K562 (cell line): ENCODE results near the gene ZNF277. TPM values are rescaled to one million over a fixed set of nuclear protein-coding genes. Genes with fewer than 3 reads are reported as not detected.

ENCODE experiments used
- ATAC-seq: fragments of 200-7000 bp; cut with Tn5 transposase; 3 replicates; pipeline ENCODE4 v1.9.1; 2020; ENCODE audit warnings: moderate library complexity
- BruUV-seq: library from RNA; stranded (reverse); fragments of 400-500 nt; replicated peaks from 2 replicates; lab custom pipeline; 2021; lab: Mats Ljungman, UMichigan
- CTCF ChIA-PET: fragments of 300-600 bp; formaldehyde crosslinking; extraction: SDS; loops from one replicate; lab custom pipeline; 2021; ENCODE audit warnings: low intra/inter-chr PET ratio; lab: Yijun Ruan, JAX
- POLR2A ChIA-PET: fragments of 300-600, 350-650 bp; sonication (Branson Sonifier 250); formaldehyde crosslinking; extraction: SDS; loops from one replicate; lab custom pipeline; 2021; ENCODE audit warnings: antibody characterized with exemption, inconsistent platforms; lab: Yijun Ruan, JAX
- DNase-seq, 4 experiments: peaks; one replicate each; pipeline versions ENCODE4 v3.0.0 to v3.0.0-alpha.2; 2011 to 2018; ENCODE audit warnings: low spot score in 3 of 4, mixed read lengths in 3 of 4; ENCODE audit errors: extremely low read depth in 1 of 4
- FAIRE-seq: peaks from 2 replicates; lab custom pipeline; 2011; peaks lifted over from hg19 to GRCh38; lab: Jason Lieb, UNC
- H2AFZ ChIP-seq: 2 replicates; pipeline ENCODE4 v1.6.0; 2011; ENCODE audit warnings: low read depth, low read length, control low read depth, inconsistent platforms
- H3K27ac ChIP-seq: fragments of 200-600 bp; 3 replicates; pipeline ENCODE4 v1.8.0; 2011; ENCODE audit warnings: low read depth, mild to moderate bottlenecking, control low read depth, inconsistent platforms, low read length, moderate library complexity, mixed read lengths; ENCODE audit errors: extremely low read depth
- H3K27me3 ChIP-seq, 2 experiments: fragments of 300-600 bp in 1 of 2; 2 replicates in 1 of 2; 3 replicates in 1 of 2; pipeline versions ENCODE4 v1.6.0 to v1.8.0; 2011; ENCODE audit warnings: inconsistent platforms in 2 of 2, low read length in 2 of 2, mild to moderate bottlenecking in 1 of 2, mixed read lengths in 1 of 2, moderate library complexity in 1 of 2; ENCODE audit not compliant: control insufficient read depth in 2 of 2, insufficient read depth in 2 of 2
- H3K36me3 ChIP-seq: fragments of 300-600 bp; 3 replicates; pipeline ENCODE4 v1.8.0; 2011; ENCODE audit warnings: mild to moderate bottlenecking, low read length, inconsistent platforms; ENCODE audit not compliant: control insufficient read depth, insufficient read depth
- H3K4me1 ChIP-seq, 2 experiments: fragments of 200-600 bp in 1 of 2; replicated peaks in 1 of 2; 2 replicates in 1 of 2; 3 replicates in 1 of 2; pipeline versions ENCODE4 v1.5.1 to v1.8.0; 2011; ENCODE audit warnings: inconsistent platforms in 2 of 2, low read length in 2 of 2, mild to moderate bottlenecking in 1 of 2, mixed read lengths in 1 of 2, moderate library complexity in 1 of 2; ENCODE audit not compliant: control insufficient read depth in 2 of 2, insufficient read depth in 2 of 2
- H3K4me2 ChIP-seq: 2 replicates; pipeline ENCODE4 v1.6.1; 2011; ENCODE audit warnings: low read length, control low read depth, inconsistent platforms, mixed read lengths; ENCODE audit not compliant: insufficient read depth
- H3K4me3 ChIP-seq: fragments of 200-600 bp; sonication (generic), shearing (Covaris generic); 2 replicates; pipeline ENCODE4 v1.5.1; 2016; ENCODE audit warnings: control low read depth, inconsistent platforms
- H3K79me2 ChIP-seq: fragments of 200-600 bp; 3 replicates; pipeline ENCODE4 v1.8.0; 2011; ENCODE audit warnings: low read length, inconsistent platforms; ENCODE audit not compliant: control insufficient read depth, insufficient read depth
- H3K9ac ChIP-seq, 2 experiments: 2 replicates each; pipeline versions ENCODE4 v1.6.0 to v1.6.1; 2011; ENCODE audit warnings: low read depth in 2 of 2, low read length in 2 of 2, control low read depth in 1 of 2, inconsistent platforms in 1 of 2, mild to moderate bottlenecking in 1 of 2, mixed read lengths in 1 of 2; ENCODE audit not compliant: insufficient read depth in 1 of 2
- H3K9me1 ChIP-seq: one replicate; pipeline ENCODE4 v1.6.0; 2011; ENCODE audit warnings: inconsistent platforms, mild to moderate bottlenecking, low read length, moderate library complexity; ENCODE audit not compliant: control insufficient read depth, insufficient read depth
- H3K9me3 ChIP-seq: replicated peaks from 2 replicates; pipeline ENCODE4 v1.5.1; 2011; ENCODE audit warnings: low read depth, low read length, inconsistent platforms; ENCODE audit not compliant: control insufficient read depth, insufficient read depth
- H4K20me1 ChIP-seq: replicated peaks from 2 replicates; pipeline ENCODE4 v1.6.1; 2011; ENCODE audit warnings: low read length, inconsistent platforms, mixed read lengths; ENCODE audit not compliant: control insufficient read depth, insufficient read depth
- DDX20 ChIP-seq: fragments of 450-650 bp; IDR thresholded peaks from 2 replicates; pipeline ENCODE4 v1.6.1; 2016; ENCODE audit warnings: missing genetic modification characterization, low read depth, mild to moderate bottlenecking, missing compliant biosample characterization, moderate library complexity
- KAT8 ChIP-seq: fragments of 450-650 bp; IDR thresholded peaks from 2 replicates; pipeline ENCODE4 v1.6.1; 2016; ENCODE audit warnings: low read depth, mild to moderate bottlenecking
- ZBTB9 ChIP-seq: fragments of 450-650 bp; formaldehyde crosslinking; IDR thresholded peaks from 2 replicates; pipeline ENCODE4 v1.4.0; 2020; ENCODE audit warnings: mild to moderate bottlenecking, moderate library complexity
- ZNF277 ChIP-seq: fragments of 250-450 bp; sonication (Bioruptor Pico); IDR thresholded peaks from 2 replicates; pipeline ENCODE4 v1.8.0; 2022; ENCODE audit warnings: inconsistent platforms, mild to moderate bottlenecking, moderate library complexity, borderline replicate concordance
- WGBS: fragments of 100-300 bp; shearing (Covaris generic); methylation state at CpG from one replicate; pipeline ENCODE4 v1.1.6; 2016; ENCODE audit warnings: low coverage, mixed read lengths; ENCODE audit not compliant: insufficient coverage; ENCODE audit errors: missing lambda C conversion rate; 5-methylcytosine and 5-hydroxymethylcytosine counted together
- in situ Hi-C: fragments of 300-500 bp; cut with MboI; formaldehyde crosslinking; loops from 4 replicates; pipeline ENCODE4 v1.15.0; 2018; ENCODE audit warnings: inconsistent platforms, mixed read lengths
- intact Hi-C: fragments of 100-400 bp; cut with micrococcal nuclease; formaldehyde crosslinking; loops from 2 replicates; pipeline ENCODE4 v1.14.2; 2022
- polyA plus RNA-seq, 8 experiments: library from polyadenylated mRNA; depleted of rRNA in 4 of 8; stranded (reverse) in 5 of 8; unstranded in 3 of 8; fragments of >200 nt; fragmentation: Nextera tagmentation in 2 of 8; fragmentation: Illumina TruSeq in 1 of 8; extraction: Ambion mirVana in 2 of 8; extraction: Trizol in 1 of 8; gene quantifications; 2 replicates each; pipeline versions ENCODE4 v1.2.1 to v1.2.3, GENCODE V29; 2011 to 2014; ENCODE audit warnings: inconsistent platforms in 1 of 8, missing spikeins in 1 of 8
- total RNA-seq, 7 experiments: library from RNA; depleted of rRNA in 6 of 7; stranded (reverse); fragments of >200 nt in 6 of 7; fragmentation: Illumina TruSeq in 2 of 7; extraction: Trizol in 2 of 7; gene quantifications; 2 replicates each; pipeline versions ENCODE4 v1.2.1 to v1.2.3, GENCODE V29; 2011 to 2021; ENCODE audit warnings: low replicate concordance in 1 of 7

The ZNF277 gene
- total and polyA plus RNA-seq, 9 of the 15 experiments (the other 6 are each of a cell fraction or from before 2014, with no cell fraction given), result 18.8 to 33.5 (median 27.7) TPM

GRCh38 chr7:112356596-112356995 is 150.1 kb downstream of the ZNF277 start:
- Histone ChIP-seq H3K27me3 (peaks cover 16 to 29% of the 10 kb centered on the region in 2 experiments; a peak in 3 of 5 replicates), H3K4me1 (no peaks in the 10 kb centered on the region), H3K4me3 (no peak overlapping the region), H3K9me3 (no peaks in the 10 kb centered on the region), H3K36me3 (no peaks in the 10 kb centered on the region), H4K20me1 (no peaks in the 10 kb centered on the region), H3K9me1 (no peaks in the 10 kb centered on the region), H3K27ac (no peak overlapping the region), H2AFZ (no peak overlapping the region), H3K4me2 (no peak overlapping the region), H3K9ac (no peak overlapping the region), H3K79me2 (no peaks in the 10 kb centered on the region)
- POLR2A ChIA-PET, result interaction anchor here (0.6 to 0.9 kb wide), 2 partner anchors 9 to 101 kb away, joined by 3 read pairs; no protein-coding TSS in a partner anchor
- no TSS peak for BruUV-seq
- no peak for ATAC-seq
- CTCF ChIA-PET, result no interaction called here
- intact Hi-C loops (no loop called here), in situ Hi-C loops (no loop called here)
- no peak for FAIRE-seq
- WGBS, result 1% methylated on average over 2 of the region's 2 CpGs
- DNase-seq, result no peak
- TF ChIP-seq ZNF277 (CRISPR knock-in tag), result 0 out of 2 replicates have a peak, but pooled peaks have one; percentile 7
- no peak for TF ChIP-seq ZBTB9 (CRISPR knock-in tag)
- no peak for TF ChIP-seq KAT8
- TF ChIP-seq DDX20 (tag), result no peak
